Astrocyte (in vitro differentiated cells and primary cell): Measurements from ENCODE around the gene GCNA. TPM values are rescaled to one million over a fixed set of nuclear protein-coding genes. Genes with fewer than 3 reads are reported as not detected.

Source experiments
- DNase-seq: peaks from one replicate; pipeline ENCODE4 v3.0.0-alpha.2; 2010; ENCODE audit warnings: low read depth
- FAIRE-seq: peaks from 2 replicates; lab custom pipeline; 2011; peaks lifted over from hg19 to GRCh38; lab: Jason Lieb, UNC
- H2AFZ ChIP-seq: 2 replicates; pipeline ENCODE4 v1.6.0; 2012; ENCODE audit warnings: low read depth, low read length, inconsistent platforms
- H3K27ac ChIP-seq: 2 replicates; pipeline ENCODE4 v1.5.1; 2011; ENCODE audit warnings: low read depth, low read length, inconsistent platforms
- H3K27me3 ChIP-seq: 2 replicates; pipeline ENCODE4 v1.6.0; 2011; ENCODE audit warnings: low read length, inconsistent platforms; ENCODE audit not compliant: insufficient read depth
- H3K36me3 ChIP-seq: 2 replicates; pipeline ENCODE4 v1.5.1; 2011; ENCODE audit warnings: low read length, inconsistent platforms; ENCODE audit not compliant: insufficient read depth
- H3K4me1 ChIP-seq: 2 replicates; pipeline ENCODE4 v1.5.1; 2011; ENCODE audit warnings: low read length, inconsistent platforms; ENCODE audit not compliant: insufficient read depth
- H3K4me2 ChIP-seq: 2 replicates; pipeline ENCODE4 v1.6.0; 2012; ENCODE audit warnings: low read length, inconsistent platforms
- H3K4me3 ChIP-seq: 2 replicates; pipeline ENCODE4 v1.5.1; 2011; ENCODE audit warnings: low read depth, mild to moderate bottlenecking, low read length, inconsistent platforms; ENCODE audit not compliant: insufficient read depth
- H3K79me2 ChIP-seq: 2 replicates; pipeline ENCODE4 v1.6.0; 2012; ENCODE audit warnings: mild to moderate bottlenecking, low read length, inconsistent platforms; ENCODE audit not compliant: insufficient read depth
- H3K9ac ChIP-seq: 2 replicates; pipeline ENCODE4 v1.6.0; 2012; ENCODE audit warnings: mild to moderate bottlenecking, low read length, inconsistent platforms
- H3K9me3 ChIP-seq: 2 replicates; pipeline ENCODE4 v1.5.1; 2012; ENCODE audit warnings: low read depth, mild to moderate bottlenecking, low read length, inconsistent platforms; ENCODE audit not compliant: insufficient read depth
- H4K20me1 ChIP-seq: 2 replicates; pipeline ENCODE4 v1.6.0; 2012; ENCODE audit warnings: low read length, inconsistent platforms; ENCODE audit not compliant: insufficient read depth
- H3K27ac Mint-ChIP-seq: one replicate; pipeline ENCODE4 v1.8.0; 2021; ENCODE audit warnings: mild to moderate bottlenecking, mixed read lengths; ENCODE audit not compliant: unreplicated experiment
- H3K27me3 Mint-ChIP-seq: one replicate; pipeline ENCODE4 v1.8.0; 2021; ENCODE audit warnings: low read depth, mixed read lengths; ENCODE audit not compliant: unreplicated experiment
- H3K36me3 Mint-ChIP-seq: one replicate; pipeline ENCODE4 v1.8.0; 2021; ENCODE audit warnings: low read depth, mixed read lengths; ENCODE audit not compliant: unreplicated experiment
- H3K4me1 Mint-ChIP-seq: one replicate; pipeline ENCODE4 v1.8.0; 2021; ENCODE audit warnings: low read depth, mixed read lengths; ENCODE audit not compliant: unreplicated experiment
- H3K4me3 Mint-ChIP-seq: one replicate; pipeline ENCODE4 v1.8.0; 2021; ENCODE audit warnings: mild to moderate bottlenecking, moderate library complexity, mixed read lengths; ENCODE audit not compliant: unreplicated experiment
- H3K9me3 Mint-ChIP-seq: one replicate; pipeline ENCODE4 v1.8.0; 2021; ENCODE audit warnings: mild to moderate bottlenecking, mixed read lengths; ENCODE audit not compliant: unreplicated experiment
- EZH2 ChIP-seq: IDR thresholded peaks from 2 replicates; pipeline ENCODE4 v1.6.1; 2012; ENCODE audit warnings: mild to moderate bottlenecking, low read length, inconsistent platforms; ENCODE audit not compliant: insufficient read depth
- total RNA-seq: library from RNA; stranded (reverse); gene quantifications from 2 replicates; pipeline ENCODE4 v1.2.1, GENCODE V29; 2021
- TF ChIP-seq, protein P1 (sequence below): IDR thresholded peaks from 2 replicates; pipeline ENCODE4 v1.5.1; 2011; ENCODE audit warnings: low read depth, mild to moderate bottlenecking, inconsistent platforms, low read length, moderate library complexity; ENCODE audit not compliant: insufficient read depth

GCNA gene
- total RNA-seq, 1 donor from 2014 or later, result 2.2 TPM

DNA sequence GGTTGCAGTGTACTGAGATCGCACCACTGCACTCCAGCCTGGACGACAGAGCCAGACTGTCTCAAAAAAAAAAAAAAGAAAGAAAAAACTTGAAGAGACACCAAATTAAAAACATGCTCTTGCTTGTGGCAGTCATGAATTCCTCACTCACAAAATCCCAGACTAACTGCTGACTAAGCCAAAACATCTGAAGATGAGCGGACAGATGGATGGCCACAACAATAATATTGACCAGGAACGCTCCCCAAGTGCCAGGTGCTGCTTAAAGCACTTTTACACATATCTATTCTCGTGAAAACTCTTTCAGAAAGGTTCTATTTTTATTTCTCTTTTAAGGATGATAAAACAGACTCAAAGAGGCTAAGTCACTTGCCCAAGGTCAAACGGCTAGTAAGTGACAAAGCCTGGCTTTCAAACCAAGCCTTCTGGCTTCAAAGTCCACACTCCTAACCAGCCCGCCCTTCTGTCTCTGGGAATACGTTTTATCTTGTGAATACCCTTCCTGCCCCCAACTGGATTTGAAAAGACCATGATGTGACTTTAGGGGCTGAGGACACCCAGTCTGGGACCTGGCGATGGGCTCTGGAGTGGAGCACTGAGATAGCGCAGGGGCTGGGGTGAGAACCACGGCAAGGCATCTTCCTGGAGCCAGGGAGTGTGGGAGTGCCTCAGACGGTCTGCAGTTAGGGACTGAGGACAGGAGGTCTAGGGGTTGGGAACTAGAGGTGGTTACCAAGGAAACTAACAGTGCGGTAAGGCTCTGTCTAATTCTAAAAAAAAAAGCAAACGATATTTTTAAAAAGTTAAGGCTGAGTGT lies 49.6 kb downstream of the GCNA start:
- no peaks in the 10 kb centered on the region for H3K27me3 Mint-ChIP-seq
- DNase-seq, result no peak
- no peak overlapping the region for H3K4me3 Mint-ChIP-seq
- H4K20me1 ChIP-seq, result no peaks in the 10 kb centered on the region
- no peak for FAIRE-seq
- no peaks in the 10 kb centered on the region for H3K9me3 ChIP-seq
- no peaks in the 10 kb centered on the region for H3K9me3 Mint-ChIP-seq
- no peak overlapping the region for H3K27ac ChIP-seq
- peaks cover 3% of the 10 kb centered on the region for H3K36me3 Mint-ChIP-seq
- TF ChIP-seq EZH2, result no peak
- TF ChIP-seq, protein P1, sequence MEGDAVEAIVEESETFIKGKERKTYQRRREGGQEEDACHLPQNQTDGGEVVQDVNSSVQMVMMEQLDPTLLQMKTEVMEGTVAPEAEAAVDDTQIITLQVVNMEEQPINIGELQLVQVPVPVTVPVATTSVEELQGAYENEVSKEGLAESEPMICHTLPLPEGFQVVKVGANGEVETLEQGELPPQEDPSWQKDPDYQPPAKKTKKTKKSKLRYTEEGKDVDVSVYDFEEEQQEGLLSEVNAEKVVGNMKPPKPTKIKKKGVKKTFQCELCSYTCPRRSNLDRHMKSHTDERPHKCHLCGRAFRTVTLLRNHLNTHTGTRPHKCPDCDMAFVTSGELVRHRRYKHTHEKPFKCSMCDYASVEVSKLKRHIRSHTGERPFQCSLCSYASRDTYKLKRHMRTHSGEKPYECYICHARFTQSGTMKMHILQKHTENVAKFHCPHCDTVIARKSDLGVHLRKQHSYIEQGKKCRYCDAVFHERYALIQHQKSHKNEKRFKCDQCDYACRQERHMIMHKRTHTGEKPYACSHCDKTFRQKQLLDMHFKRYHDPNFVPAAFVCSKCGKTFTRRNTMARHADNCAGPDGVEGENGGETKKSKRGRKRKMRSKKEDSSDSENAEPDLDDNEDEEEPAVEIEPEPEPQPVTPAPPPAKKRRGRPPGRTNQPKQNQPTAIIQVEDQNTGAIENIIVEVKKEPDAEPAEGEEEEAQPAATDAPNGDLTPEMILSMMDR, result no peak
- H3K4me3 ChIP-seq, result no peak overlapping the region
- no peak overlapping the region for H3K9ac ChIP-seq
- H3K27me3 ChIP-seq, result no peaks in the 10 kb centered on the region
- H2AFZ ChIP-seq, result no peak overlapping the region
- H3K79me2 ChIP-seq, result no peaks in the 10 kb centered on the region
- no peaks in the 10 kb centered on the region for H3K36me3 ChIP-seq
- no peak overlapping the region for H3K27ac Mint-ChIP-seq
- no peak overlapping the region for H3K4me2 ChIP-seq
- peaks cover 1% of the 10 kb centered on the region for H3K4me1 Mint-ChIP-seq
- H3K4me1 ChIP-seq, result no peaks in the 10 kb centered on the region

DNA sequence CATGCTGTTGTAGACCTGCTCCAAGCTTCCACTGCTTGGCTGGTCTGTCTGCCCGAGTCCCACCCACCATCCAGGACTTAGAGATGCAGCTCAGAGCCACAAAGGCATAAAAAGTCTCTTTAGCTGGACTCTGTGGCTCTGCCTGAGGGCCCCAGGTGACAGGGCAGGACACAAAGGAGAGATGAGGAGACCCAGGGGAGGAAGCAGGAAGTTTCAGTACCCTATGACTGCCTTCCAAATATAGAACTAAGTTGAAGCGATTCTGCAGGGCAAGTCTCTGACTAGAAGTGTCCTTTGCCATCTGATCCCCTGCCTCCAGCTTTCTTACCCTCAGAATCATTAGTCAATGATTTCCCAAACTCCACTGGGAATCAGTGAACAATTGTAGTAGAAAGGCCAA lies 51.2 kb downstream of the GCNA start:
- H3K27me3 ChIP-seq, result no peaks in the 10 kb centered on the region
- FAIRE-seq, result no peak
- no peak overlapping the region for H3K4me3 ChIP-seq
- Mint-ChIP-seq H3K36me3 (peaks cover 6% of the 10 kb centered on the region), H3K27ac (no peak overlapping the region), H3K4me3 (no peak overlapping the region), H3K4me1 (peaks cover 1% of the 10 kb centered on the region), H3K9me3 (no peaks in the 10 kb centered on the region), H3K27me3 (no peaks in the 10 kb centered on the region)
- H3K79me2 ChIP-seq, result no peaks in the 10 kb centered on the region
- H3K4me2 ChIP-seq, result no peak overlapping the region
- H4K20me1 ChIP-seq, result no peaks in the 10 kb centered on the region
- H3K9ac ChIP-seq, result no peak overlapping the region
- H3K27ac ChIP-seq, result no peak overlapping the region
- DNase-seq, result no peak
- H3K36me3 ChIP-seq, result no peaks in the 10 kb centered on the region
- no peaks in the 10 kb centered on the region for H3K9me3 ChIP-seq
- no peak overlapping the region for H2AFZ ChIP-seq
- no peaks in the 10 kb centered on the region for H3K4me1 ChIP-seq
- TF ChIP-seq EZH2, result no peak
- TF ChIP-seq, protein P1, result no peak
